PFSK-1 (cell line): ENCODE measurements around the gene DCXR.

ENCODE experiments used
- FOXP2 ChIP-seq: optimal IDR thresholded peaks from 2 replicates; pipeline ENCODE3; 2011; ENCODE audit warnings: borderline replicate concordance, control low read depth, inconsistent platforms; ENCODE audit not compliant: insufficient read depth; ENCODE audit errors: extremely low read length, extremely low read depth
- POLR2AphosphoS5 ChIP-seq: IDR thresholded peaks from 2 replicates; pipeline ENCODE4 v1.6.1; 2012; ENCODE audit warnings: low read depth, mild to moderate bottlenecking, control low read depth, low read length, moderate library complexity
- SIN3A ChIP-seq: IDR thresholded peaks from 2 replicates; pipeline ENCODE4 v1.6.1; 2012; ENCODE audit warnings: mild to moderate bottlenecking, low read length, moderate library complexity, borderline replicate concordance; ENCODE audit not compliant: insufficient read depth
- TAF1 ChIP-seq: IDR thresholded peaks from 2 replicates; pipeline ENCODE4 v1.6.1; 2012; ENCODE audit warnings: low read length, control low read depth, borderline replicate concordance; ENCODE audit not compliant: insufficient read depth
- TF ChIP-seq, protein P1 (sequence below), 2 experiments: IDR thresholded peaks; 2 replicates each; pipeline versions ENCODE4 v1.6.1 to v1.8.0; 2011 to 2012; ENCODE audit warnings: low read depth in 2 of 2, low read length in 2 of 2, control low read depth in 1 of 2, inconsistent platforms in 1 of 2, mild to moderate bottlenecking in 1 of 2, moderate library complexity in 1 of 2; ENCODE audit not compliant: insufficient read depth in 1 of 2

The DCXR gene

DNA sequence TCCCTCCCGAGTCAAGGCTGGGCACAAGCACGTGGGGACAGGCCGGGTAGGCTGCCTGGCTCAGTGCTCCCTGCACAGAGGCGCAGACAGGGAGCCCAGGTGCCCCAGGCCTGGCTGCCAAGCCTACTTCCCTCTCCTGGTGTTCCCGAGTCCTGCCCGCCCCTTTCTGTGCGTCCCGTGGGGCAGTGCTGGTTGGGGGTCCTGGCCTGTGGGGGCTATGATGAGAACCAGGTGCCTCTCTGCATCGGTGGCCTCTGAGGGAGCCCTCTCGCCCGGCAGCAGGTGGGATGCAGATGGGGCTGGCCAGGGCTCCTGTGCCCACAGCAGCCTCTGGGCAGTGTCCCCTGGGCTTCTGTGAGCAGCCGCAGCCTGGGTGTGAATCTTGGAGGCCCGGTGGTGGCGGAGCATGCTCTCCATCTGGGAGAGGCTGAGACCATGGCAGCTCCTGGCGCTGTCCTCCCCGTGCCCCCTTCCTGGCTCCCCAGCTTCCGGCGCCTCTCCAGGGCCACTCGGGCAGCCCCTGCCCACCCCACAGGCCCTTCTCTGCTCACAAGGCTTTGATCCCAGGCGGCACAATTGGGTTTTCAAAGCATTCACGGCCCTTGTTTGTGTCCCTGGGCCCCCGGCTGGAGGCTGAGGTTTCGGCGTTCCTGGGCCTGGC lies 22.1 kb downstream of the DCXR start:
- TF ChIP-seq SIN3A, result no peak
- TF ChIP-seq, protein P1, sequence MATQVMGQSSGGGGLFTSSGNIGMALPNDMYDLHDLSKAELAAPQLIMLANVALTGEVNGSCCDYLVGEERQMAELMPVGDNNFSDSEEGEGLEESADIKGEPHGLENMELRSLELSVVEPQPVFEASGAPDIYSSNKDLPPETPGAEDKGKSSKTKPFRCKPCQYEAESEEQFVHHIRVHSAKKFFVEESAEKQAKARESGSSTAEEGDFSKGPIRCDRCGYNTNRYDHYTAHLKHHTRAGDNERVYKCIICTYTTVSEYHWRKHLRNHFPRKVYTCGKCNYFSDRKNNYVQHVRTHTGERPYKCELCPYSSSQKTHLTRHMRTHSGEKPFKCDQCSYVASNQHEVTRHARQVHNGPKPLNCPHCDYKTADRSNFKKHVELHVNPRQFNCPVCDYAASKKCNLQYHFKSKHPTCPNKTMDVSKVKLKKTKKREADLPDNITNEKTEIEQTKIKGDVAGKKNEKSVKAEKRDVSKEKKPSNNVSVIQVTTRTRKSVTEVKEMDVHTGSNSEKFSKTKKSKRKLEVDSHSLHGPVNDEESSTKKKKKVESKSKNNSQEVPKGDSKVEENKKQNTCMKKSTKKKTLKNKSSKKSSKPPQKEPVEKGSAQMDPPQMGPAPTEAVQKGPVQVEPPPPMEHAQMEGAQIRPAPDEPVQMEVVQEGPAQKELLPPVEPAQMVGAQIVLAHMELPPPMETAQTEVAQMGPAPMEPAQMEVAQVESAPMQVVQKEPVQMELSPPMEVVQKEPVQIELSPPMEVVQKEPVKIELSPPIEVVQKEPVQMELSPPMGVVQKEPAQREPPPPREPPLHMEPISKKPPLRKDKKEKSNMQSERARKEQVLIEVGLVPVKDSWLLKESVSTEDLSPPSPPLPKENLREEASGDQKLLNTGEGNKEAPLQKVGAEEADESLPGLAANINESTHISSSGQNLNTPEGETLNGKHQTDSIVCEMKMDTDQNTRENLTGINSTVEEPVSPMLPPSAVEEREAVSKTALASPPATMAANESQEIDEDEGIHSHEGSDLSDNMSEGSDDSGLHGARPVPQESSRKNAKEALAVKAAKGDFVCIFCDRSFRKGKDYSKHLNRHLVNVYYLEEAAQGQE (IDR thresholded peaks at IDR 0.05; ENCODE audit: insufficient read depth in 1 of 2, low read depth in 2 of 2, low read length in 2 of 2), result no peak
- no peak for TF ChIP-seq FOXP2
- TF ChIP-seq TAF1, result no peak
- TF ChIP-seq POLR2AphosphoS5, result no peak

DNA sequence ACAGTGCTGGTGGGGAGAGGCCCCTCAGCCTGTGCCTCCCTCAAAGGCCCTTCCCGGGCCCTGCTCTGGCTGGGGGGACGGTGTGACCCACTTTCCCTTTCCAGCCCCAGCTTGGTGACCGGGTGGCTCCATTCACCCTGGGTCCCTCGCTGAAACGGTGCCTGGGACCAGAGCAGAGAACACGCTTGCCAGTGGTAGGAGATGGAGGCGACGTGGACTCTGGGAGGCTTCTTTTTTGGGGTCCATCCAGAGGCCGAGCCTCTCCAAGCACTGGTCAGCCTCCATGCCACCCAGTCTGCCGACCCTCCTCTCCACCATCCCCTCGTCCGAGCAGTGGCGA lies 22.6 kb downstream of the DCXR start:
- no peak for TF ChIP-seq FOXP2
- no peak for TF ChIP-seq POLR2AphosphoS5
- TF ChIP-seq SIN3A, result no peak
- TF ChIP-seq, protein P1 (IDR thresholded peaks at IDR 0.05; ENCODE audit: insufficient read depth in 1 of 2, low read depth in 2 of 2, low read length in 2 of 2), result no peak
- no peak for TF ChIP-seq TAF1

DNA sequence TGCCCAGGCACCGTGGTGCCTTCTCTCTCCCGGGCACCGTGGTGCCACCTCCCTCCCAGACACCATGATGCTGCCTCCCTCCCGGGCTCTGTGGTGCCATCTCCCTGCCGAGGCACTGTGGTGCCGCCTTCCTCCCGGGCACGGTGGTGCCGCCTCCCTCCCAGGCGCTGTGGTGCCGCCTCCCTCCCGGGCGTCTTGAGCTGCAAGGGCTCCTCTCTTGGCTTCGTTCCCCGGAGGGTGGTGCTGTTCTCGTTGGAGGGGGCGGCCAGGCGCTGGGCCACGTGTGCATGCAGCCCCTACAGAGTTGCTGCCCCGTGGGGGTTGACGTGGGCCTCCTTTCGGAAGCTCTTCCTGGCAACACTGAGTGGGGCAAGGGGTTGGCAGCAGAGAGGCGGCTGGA lies 23.1 kb downstream of the DCXR start:
- TF ChIP-seq TAF1 (no peak), POLR2AphosphoS5 (no peak), FOXP2 (no peak), SIN3A (no peak)
- TF ChIP-seq, protein P1 (IDR thresholded peaks at IDR 0.05; ENCODE audit: insufficient read depth in 1 of 2, low read depth in 2 of 2, low read length in 2 of 2), result no peak

DNA sequence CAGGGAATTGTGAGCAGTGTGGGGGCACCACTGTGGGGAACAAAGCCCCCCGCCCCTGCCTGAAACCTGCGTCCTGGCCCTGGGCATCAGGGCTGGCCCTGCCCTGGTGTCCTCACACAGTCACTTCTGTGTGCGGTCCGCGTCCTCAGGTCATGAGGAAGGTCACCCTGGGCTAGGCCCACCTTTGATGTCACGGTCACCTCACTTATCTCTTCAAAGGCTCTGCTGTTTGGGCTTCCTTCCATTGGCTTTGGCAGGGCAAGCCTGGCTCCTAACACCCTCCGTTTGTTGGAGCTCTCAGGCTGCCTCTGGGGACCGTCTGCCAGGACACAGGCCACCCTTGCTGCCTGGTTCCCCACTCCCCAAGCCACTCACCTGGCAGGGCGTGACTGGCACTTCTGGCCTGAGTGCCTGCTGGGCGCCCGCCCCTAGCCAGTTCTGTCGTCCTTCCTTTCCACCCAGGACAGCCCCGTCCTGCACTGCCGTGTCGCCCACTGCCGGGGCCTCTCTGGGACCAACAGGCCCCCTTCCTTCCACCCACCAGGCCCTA lies 23.6 kb downstream of the DCXR start:
- TF ChIP-seq TAF1, result no peak
- no peak for TF ChIP-seq POLR2AphosphoS5
- no peak for TF ChIP-seq SIN3A
- TF ChIP-seq, protein P1 (IDR thresholded peaks at IDR 0.05; ENCODE audit: insufficient read depth in 1 of 2, low read depth in 2 of 2, low read length in 2 of 2), result no peak

DNA sequence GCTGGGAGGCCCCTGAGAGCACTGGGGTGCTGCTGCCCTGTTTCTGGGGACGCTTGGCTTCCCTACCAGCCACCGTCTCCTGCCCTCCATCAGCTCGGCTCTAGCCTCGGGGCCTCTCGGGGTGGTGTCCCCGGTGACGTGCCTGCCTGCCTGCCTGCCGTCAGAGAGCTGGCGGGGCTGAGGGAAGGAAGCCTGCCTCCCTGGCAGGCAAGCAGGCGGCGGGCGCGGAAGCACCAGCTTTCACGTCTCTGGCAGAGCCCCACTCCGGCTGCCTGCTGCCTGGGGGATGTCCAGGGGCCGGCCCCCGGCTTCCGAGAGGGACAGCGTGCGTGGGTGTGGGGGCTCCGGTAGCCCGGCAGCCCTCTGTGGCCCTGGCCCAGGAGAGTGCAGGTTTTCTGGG lies 24.2 kb downstream of the DCXR start:
- TF ChIP-seq TAF1 (no peak), FOXP2 (no peak), POLR2AphosphoS5 (no peak), SIN3A (no peak)
- TF ChIP-seq, protein P1 (IDR thresholded peaks at IDR 0.05; ENCODE audit: insufficient read depth in 1 of 2, low read depth in 2 of 2, low read length in 2 of 2), result no peak
